Suprapubic skin (tissue), 4 donors: Measurements from ENCODE around the gene PINK1.

Experiments used
- POLR2A ChIP-seq, 2 donors: fragments of 450-650 bp; IDR thresholded peaks; one replicate each; pipeline ENCODE4 v1.6.1; 2017; ENCODE audit warnings: antibody characterized with exemption in 2 of 2, mild to moderate bottlenecking in 2 of 2, moderate library complexity in 2 of 2
- POLR2AphosphoS5 ChIP-seq, 3 donors: sonication (generic); formaldehyde crosslinking; IDR thresholded peaks; one replicate each; pipeline ENCODE4 v1.6.1; 2017; ENCODE audit warnings: antibody characterized with exemption in 3 of 3

- TF ChIP-seq POLR2AphosphoS5 (IDR thresholded peaks at IDR 0.05) (no peak), POLR2A (IDR thresholded peaks at IDR 0.05) (no peak)
Measured at GRCh38 chr1:20601129-20601825, 32.0 kb upstream of the PINK1 start.
